Middle frontal gyrus (tissue), 1 donor: Measurements from ENCODE around the gene PDXP.
"Not testable (repeated sequence)": the region's sequence is repeated elsewhere in the genome, so short reads cannot be mapped to it uniquely, and the experiment has no call there.

ENCODE experiments used
- DNase-seq: peaks from one replicate; pipeline ENCODE4 v3.0.0-alpha.2; 2015; ENCODE audit warnings: low spot score; ENCODE audit errors: extremely low spot score

Gene PDXP

DNA sequence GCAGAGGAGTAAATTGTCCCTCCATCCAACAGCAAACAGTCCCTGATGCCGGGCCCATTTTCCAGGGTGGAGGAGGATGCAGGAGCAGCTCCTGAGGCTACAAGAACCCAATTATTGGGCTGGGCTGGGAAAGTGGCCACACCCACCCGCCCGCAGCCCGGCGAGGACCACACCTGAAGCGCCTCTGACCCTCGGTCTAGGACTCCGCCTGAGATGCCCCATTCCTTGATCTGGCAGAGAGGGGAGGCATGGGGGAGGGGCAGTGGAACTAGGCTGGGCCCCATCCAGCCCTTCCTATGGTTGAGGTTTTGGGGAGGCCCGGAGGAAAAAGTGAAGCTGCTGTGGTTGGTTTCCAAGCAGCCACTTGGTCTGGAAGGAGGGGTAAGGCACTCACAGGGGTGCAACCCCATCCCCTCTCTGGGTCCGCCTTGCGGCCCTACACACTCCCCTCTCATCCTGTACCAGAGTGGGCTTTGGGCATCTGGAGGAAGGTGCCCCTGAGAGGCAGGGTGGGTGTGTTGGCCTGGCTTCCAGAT is 14.5 kb downstream of the PDXP start:
- no peak for DNase-seq

- DNase-seq = no peak
These were observed 15.7 kb downstream of the PDXP start for GRCh38 chr22:37674248-37674647.

GRCh38 chr22:37674951-37675929 is 16.7 kb downstream of the PDXP start, which contains the start of gene LGALS1:
LGALS1 (plus strand) TSS chr22:37675636; CDS start chr22:37675703, 67 bp downstream.
- peak; percentile 70 for DNase-seq

GRCh38 chr22:37675930-37676735 is 17.6 kb downstream of the PDXP start:
- DNase-seq = no peak

DNA sequence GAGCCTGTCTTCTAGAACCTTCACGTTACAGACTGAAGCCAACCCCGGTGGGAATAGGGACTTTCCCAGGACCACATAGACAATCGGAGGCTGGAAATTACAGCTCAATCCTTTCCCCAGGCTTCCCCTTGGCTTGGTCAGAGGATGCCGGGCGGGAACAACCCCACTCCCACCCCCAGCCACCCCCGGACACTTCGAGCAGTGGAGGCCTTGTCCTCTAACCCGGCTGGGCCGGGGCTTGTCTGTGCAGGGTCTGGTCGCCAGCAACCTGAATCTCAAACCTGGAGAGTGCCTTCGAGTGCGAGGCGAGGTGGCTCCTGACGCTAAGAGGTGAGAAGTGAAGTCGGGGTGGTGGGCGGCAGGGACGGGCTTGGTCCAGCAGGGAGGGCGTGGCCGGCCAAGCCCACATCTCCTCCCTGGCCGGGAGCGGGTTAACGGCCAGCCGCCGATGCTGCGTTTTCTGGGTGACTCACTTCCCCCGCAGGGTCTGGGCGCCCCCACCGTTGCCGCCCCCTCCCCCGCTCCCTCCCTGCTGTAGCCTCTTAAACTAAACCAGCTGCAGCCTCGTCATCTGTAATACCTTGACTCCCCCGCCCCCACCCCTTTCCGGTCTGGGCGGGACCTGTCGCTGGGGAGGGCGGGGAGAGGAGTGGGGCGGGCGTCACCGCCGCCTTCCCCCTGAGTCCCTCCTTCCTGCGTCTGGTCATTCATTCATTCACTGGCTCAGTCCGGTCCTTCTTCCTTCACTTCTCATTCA is 18.4 kb downstream of the PDXP start:
- no peak for DNase-seq

DNA sequence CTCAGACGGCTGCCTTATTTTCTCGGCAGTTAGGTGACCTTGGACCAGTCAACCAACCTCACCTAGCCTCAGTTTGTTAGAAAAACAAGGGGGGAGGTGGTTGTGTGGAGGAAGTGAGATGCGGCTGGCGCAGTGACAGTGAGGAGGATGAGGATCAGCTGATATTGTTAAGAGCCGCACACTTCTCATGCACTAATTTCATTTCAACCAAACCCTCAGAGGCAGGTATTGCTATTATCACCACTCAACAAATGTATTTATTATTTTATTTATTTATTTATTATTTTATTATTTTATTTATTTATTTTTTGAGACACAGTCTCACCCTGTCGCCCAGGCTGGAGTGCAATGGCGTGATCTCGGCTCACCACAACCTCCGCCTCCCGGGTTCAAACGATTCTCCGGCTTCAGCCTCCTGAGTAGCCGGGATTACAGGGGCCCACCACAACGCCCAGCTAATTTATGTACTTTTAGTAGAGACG is 19.0 kb downstream of the PDXP start:
- no peak for DNase-seq

GRCh38 chr22:37678372-37678771 is 19.8 kb downstream of the PDXP start:
- no peak for DNase-seq

GRCh38 chr22:37679670-37680069 is 21.1 kb downstream of the PDXP start:
- DNase-seq = no peak

- DNase-seq = no peak
These were observed 21.8 kb downstream of the PDXP start for GRCh38 chr22:37680191-37680851.

GRCh38 chr22:37681001-37681424 is 22.5 kb downstream of the PDXP start:
- no peak for DNase-seq

- DNase-seq = no peak
These were observed 23.1 kb downstream of the PDXP start for GRCh38 chr22:37681556-37682049.

- DNase-seq = no peak
These were observed 26.5 kb downstream of the PDXP start for GRCh38 chr22:37684803-37685615.

DNA sequence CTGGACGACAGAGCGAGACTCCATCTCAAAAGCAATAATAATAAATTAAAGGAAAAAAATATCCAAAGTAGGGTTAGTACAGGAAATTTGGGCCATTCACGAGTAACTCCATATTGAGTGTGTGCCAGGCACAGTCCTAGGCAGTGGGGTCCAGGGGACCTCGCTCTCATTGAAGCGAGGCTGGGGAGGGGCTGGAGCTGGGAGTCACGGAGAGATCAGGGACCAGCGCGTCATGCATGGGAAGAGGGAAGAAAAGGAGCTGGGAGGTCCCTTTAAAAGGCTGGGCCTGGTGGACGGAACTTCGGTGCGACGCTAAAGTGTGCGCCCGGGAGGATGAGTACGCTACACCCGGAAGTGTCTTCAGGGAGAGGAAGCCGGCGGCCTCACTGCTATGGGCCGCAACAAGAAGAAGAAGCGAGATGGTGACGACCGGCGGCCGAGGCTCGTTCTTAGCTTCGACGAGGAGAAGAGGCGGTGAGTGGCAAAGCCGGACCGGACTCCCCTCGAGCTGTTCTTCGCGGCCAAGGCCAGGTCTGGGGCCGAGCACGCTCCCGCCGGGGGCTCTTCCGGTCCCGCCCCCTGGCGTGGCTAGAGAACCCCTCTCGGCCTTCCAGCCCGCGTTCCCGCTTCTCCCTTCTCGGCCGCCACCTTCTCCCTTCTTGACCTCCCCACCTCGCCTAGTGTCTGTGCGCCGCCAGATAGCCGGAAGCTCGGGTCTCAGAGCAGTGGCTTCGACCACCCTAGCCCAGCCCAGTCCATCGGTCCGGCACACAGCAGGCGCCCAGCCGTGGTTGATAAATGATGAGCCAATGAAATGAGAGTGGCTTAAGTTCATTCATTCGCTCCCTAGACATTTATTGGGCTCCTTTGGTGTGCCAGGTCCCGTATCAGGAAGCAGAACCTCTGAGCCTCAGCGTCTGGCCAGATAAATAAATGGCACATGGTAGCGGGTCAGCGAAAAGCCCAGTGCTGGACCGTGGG is 27.8 kb downstream of the PDXP start, which contains the start of gene NOL12:
NOL12 (plus strand) TSS at position 342 of the 981 bp plus-strand sequence; CDS start at position 392, 50 bp downstream.
- peak; percentile 76 for DNase-seq

DNA sequence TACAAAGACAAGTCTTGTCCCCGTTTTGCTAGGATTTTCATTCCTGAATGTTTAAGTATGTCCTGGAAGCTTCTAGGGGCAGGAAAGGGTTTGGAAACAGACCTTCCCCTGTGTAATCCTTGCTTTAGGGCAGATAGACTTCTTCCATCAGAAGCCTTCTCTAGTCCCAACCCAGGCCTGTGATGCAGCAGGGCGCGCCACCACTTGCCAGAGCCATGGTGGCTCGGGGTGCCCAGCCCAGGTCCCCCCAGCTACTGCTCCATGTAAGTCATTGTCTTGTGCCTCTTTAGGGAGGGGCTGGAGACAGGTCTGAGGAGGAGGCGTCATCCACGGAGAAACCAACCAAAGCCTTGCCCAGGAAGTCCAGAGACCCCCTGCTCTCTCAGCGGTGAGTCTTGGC is 31.9 kb downstream of the PDXP start:
- no peak for DNase-seq

- no peak for DNase-seq
These were observed 32.5 kb downstream of the PDXP start for GRCh38 chr22:37690901-37691504.

DNA sequence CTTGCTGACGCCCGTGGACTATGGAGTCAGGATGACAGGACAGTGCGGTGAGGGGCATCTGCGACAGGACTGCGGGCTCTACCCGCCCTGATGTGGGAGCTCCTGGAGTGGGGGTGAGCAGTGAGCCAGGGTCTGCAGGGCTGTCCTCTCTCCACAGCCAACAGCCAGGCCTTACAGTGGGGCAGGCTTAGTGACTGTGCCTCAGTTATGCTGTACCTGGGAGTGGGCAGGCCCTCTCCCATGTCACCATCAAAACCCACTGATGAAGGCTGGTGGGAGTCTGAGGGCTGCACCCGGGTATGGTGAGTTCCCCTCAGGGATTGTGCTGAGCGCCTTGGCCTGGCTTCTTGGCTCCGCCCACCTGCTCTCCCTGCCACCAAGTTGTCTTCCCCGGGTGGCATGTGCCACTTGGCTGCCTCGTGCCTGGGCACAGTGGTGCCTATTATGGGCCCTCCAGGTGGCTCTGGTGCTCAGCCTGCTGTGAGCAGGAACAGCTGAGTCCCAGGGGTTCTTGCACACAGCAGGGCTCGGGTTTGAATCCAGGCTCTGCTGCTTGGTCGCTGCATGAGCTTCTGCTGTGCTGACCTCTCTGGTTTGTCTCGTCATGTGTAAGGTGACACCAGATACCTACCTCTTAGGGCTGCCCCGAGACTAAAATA is 34.2 kb downstream of the PDXP start:
- DNase-seq = no peak

DNA sequence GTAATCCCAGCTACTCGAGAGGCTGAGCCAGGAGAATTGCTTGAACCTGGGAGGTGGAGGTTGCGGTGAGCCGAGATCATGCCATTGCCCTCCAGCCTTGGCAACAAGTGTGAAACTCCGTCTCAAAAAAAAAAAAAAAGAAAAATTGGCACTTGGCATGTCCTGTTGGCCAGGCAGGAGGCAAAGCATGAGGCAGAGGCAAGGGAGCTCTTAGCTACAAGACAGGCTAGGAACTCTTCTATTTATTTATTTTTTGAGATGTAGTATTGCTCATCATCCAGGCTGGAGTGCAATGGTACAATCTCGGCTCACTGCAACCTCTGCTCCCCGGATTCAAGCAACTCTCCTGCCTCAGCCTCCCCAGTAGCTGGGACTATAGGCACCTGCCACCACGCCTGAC is 35.6 kb downstream of the PDXP start:
- DNase-seq = not testable (repeated sequence)
